ENCODE measurements around the gene FXYD3. TPM values are rescaled to one million over a fixed set of nuclear protein-coding genes. Genes with fewer than 3 reads are reported as not detected.

FXYD3 gene
- total RNA-seq, 4 donors from 2014 or later = 0.38 to 2.6 TPM; not detected in 2

- ATAC-seq (ENCODE audit: low FRiP score) (no peak), DNase-seq (ENCODE audit: low spot score) (no peak)
- no peak for TF ChIP-seq CTCF (IDR thresholded peaks at IDR 0.05)
Measured at GRCh38 chr19:35162471-35163326, 47.1 kb downstream of the FXYD3 start.

GRCh38 chr19:35164418-35164817 is 48.8 kb downstream of the FXYD3 start:
- DNase-seq (ENCODE audit: low spot score) (no peak), ATAC-seq (ENCODE audit: low FRiP score) (no peak)
- TF ChIP-seq CTCF (IDR thresholded peaks at IDR 0.05) = no peak

GRCh38 chr19:35165200-35166058 is 49.8 kb downstream of the FXYD3 start:
- ATAC-seq (ENCODE audit: low FRiP score) (no peak), DNase-seq (ENCODE audit: low spot score) (no peak)
- TF ChIP-seq CTCF (IDR thresholded peaks at IDR 0.05) = no peak

- ATAC-seq (ENCODE audit: low FRiP score) = no peak
Measured at GRCh38 chr19:35166100-35167063, 50.8 kb downstream of the FXYD3 start.

GRCh38 chr19:35167251-35168119 is 51.9 kb downstream of the FXYD3 start:
- TF ChIP-seq CTCF (IDR thresholded peaks at IDR 0.05) = no peak
- ATAC-seq (ENCODE audit: low FRiP score) (no peak), DNase-seq (ENCODE audit: low spot score) (no peak)

More at GRCh38 chr19:35166100-35167063, 50.8 kb downstream of the FXYD3 start:
- no peak for DNase-seq (ENCODE audit: low spot score)
- TF ChIP-seq CTCF (IDR thresholded peaks at IDR 0.05) = no peak
